IMR-90 (cell line): ENCODE measurements around the gene ADORA2A. TPM values are rescaled to one million over a fixed set of nuclear protein-coding genes. Genes with fewer than 3 reads are reported as not detected.

ENCODE experiments used
- ATAC-seq: fragments of 200-7000 bp; cut with Tn5 transposase; 2 replicates; pipeline ENCODE4 v1.9.1; 2020; ENCODE audit warnings: low read depth, mild to moderate bottlenecking, moderate library complexity
- BruUV-seq: library from RNA; stranded (reverse); fragments of 400-500 nt; replicated peaks from 2 replicates; lab custom pipeline; 2021; lab: Mats Ljungman, UMichigan
- CTCF ChIA-PET: fragments of 300-600 bp; formaldehyde crosslinking; extraction: SDS; loops from one replicate; lab custom pipeline; 2021; ENCODE audit warnings: antibody characterized with exemption; lab: Yijun Ruan, JAX
- POLR2A ChIA-PET: fragments of 300-600 bp; sonication (Branson Sonifier 250); formaldehyde crosslinking; loops from one replicate; lab custom pipeline; 2022; ENCODE audit warnings: antibody characterized with exemption; ENCODE audit not compliant: unreplicated experiment; lab: Charles Lee
- DNase-seq: peaks from one replicate; pipeline ENCODE4 v3.0.0; 2013
- H2AFZ ChIP-seq: replicated peaks from 2 replicates; pipeline ENCODE3; 2013; ENCODE audit warnings: low read length, mild to moderate bottlenecking; ENCODE audit not compliant: poor library complexity
- H2AK5ac ChIP-seq: 2 replicates; pipeline ENCODE4 v1.6.1; 2013; ENCODE audit warnings: low read depth, low read length, inconsistent platforms
- H2AK9ac ChIP-seq: replicated peaks from 2 replicates; pipeline ENCODE3; 2013; ENCODE audit warnings: mild to moderate bottlenecking, low read depth, low read length, moderate library complexity; ENCODE audit not compliant: poor library complexity
- H2BK120ac ChIP-seq: 2 replicates; pipeline ENCODE4 v1.6.1; 2013; ENCODE audit warnings: low read depth, low read length, inconsistent platforms
- H2BK15ac ChIP-seq: 3 replicates; pipeline ENCODE4 v1.6.1; 2013; ENCODE audit warnings: low read depth, low read length, inconsistent platforms
- H2BK20ac ChIP-seq: 2 replicates; pipeline ENCODE4 v1.6.1; 2013; ENCODE audit warnings: low read depth, mild to moderate bottlenecking, inconsistent platforms, low read length, moderate library complexity
- H2BK5ac ChIP-seq: 2 replicates; pipeline ENCODE4 v1.6.1; 2013; ENCODE audit warnings: mild to moderate bottlenecking, low read depth, low read length, inconsistent platforms; ENCODE audit not compliant: poor library complexity, severe bottlenecking
- H3K14ac ChIP-seq: replicated peaks from 2 replicates; pipeline ENCODE4 v1.6.1; 2013; ENCODE audit warnings: low read depth, low read length, inconsistent platforms
- H3K18ac ChIP-seq: 2 replicates; pipeline ENCODE4 v1.6.1; 2013; ENCODE audit warnings: low read depth, low read length, control low read depth
- H3K23ac ChIP-seq: 2 replicates; pipeline ENCODE4 v1.6.1; 2013; ENCODE audit warnings: low read depth, low read length, inconsistent platforms
- H3K27ac ChIP-seq: 2 replicates; pipeline ENCODE4 v1.5.1; 2013; ENCODE audit warnings: mild to moderate bottlenecking, control low read depth, low read length; ENCODE audit not compliant: insufficient read depth
- H3K27me3 ChIP-seq: 2 replicates; pipeline ENCODE4 v1.6.1; 2013; ENCODE audit warnings: low read length; ENCODE audit not compliant: control insufficient read depth, insufficient read depth
- H3K36me3 ChIP-seq: 2 replicates; pipeline ENCODE4 v1.6.1; 2013; ENCODE audit warnings: low read length, mixed read lengths; ENCODE audit not compliant: control insufficient read depth, insufficient read depth
- H3K4ac ChIP-seq: 2 replicates; pipeline ENCODE4 v1.6.1; 2013; ENCODE audit warnings: low read depth, low read length, inconsistent platforms
- H3K4me1 ChIP-seq: 2 replicates; pipeline ENCODE4 v1.6.1; 2013; ENCODE audit warnings: low read length, mixed read lengths; ENCODE audit not compliant: control insufficient read depth, insufficient read depth
- H3K4me2 ChIP-seq: 2 replicates; pipeline ENCODE4 v1.6.1; 2013; ENCODE audit warnings: low read depth, mild to moderate bottlenecking, control low read depth, low read length, moderate library complexity
- H3K4me3 ChIP-seq: 2 replicates; pipeline ENCODE4 v1.5.1; 2013; ENCODE audit warnings: low read depth, mild to moderate bottlenecking, control low read depth, low read length, moderate library complexity; ENCODE audit not compliant: insufficient read depth
- H3K56ac ChIP-seq: 2 replicates; pipeline ENCODE4 v1.6.1; 2013; ENCODE audit warnings: low read length, inconsistent platforms; ENCODE audit not compliant: insufficient read depth; ENCODE audit errors: extremely low read depth
- H3K79me1 ChIP-seq, 2 experiments: 2 replicates each; pipeline ENCODE4 v1.6.1; 2013; ENCODE audit warnings: low read length in 2 of 2, inconsistent platforms in 1 of 2, low read depth in 1 of 2
- H3K9ac ChIP-seq: 2 replicates; pipeline ENCODE4 v1.6.1; 2013; ENCODE audit warnings: low read depth, low read length, control low read depth
- H3K9me1 ChIP-seq: 2 replicates; pipeline ENCODE4 v1.6.1; 2013; ENCODE audit warnings: low read length, inconsistent platforms; ENCODE audit not compliant: insufficient read depth
- H3K9me3 ChIP-seq: 2 replicates; pipeline ENCODE4 v1.6.1; 2013; ENCODE audit warnings: low read length; ENCODE audit not compliant: control insufficient read depth, insufficient read depth
- H4K20me1 ChIP-seq: 2 replicates; pipeline ENCODE4 v1.6.1; 2013; ENCODE audit warnings: low read length, inconsistent platforms; ENCODE audit not compliant: insufficient read depth
- H4K5ac ChIP-seq: 2 replicates; pipeline ENCODE4 v1.6.1; 2013; ENCODE audit warnings: mild to moderate bottlenecking, low read depth, low read length, control low read depth
- H4K8ac ChIP-seq, 2 experiments: 2 replicates each; pipeline ENCODE4 v1.6.1; 2013; ENCODE audit warnings: low read depth in 2 of 2, low read length in 2 of 2, control low read depth in 1 of 2, inconsistent platforms in 1 of 2
- H4K91ac ChIP-seq: 2 replicates; pipeline ENCODE4 v1.6.1; 2013; ENCODE audit warnings: low read depth, low read length, inconsistent platforms; ENCODE audit not compliant: insufficient read depth
- CTCF ChIP-seq: conservative IDR thresholded peaks from 2 replicates; pipeline ENCODE4 v1.5.1; 2012; ENCODE audit warnings: mild to moderate bottlenecking, low read depth, low read length, improper control_type of control experiment
- FOS ChIP-seq: fragments of 150-350 bp; IDR thresholded peaks from 2 replicates; pipeline ENCODE4 v1.6.1; 2016; ENCODE audit warnings: low read depth, low read length
- WGBS, 2 experiments: methylation state at CpG; one replicate each; pipeline versions ENCODE4 v1.1.5 to v1.1.7; 2013; ENCODE audit warnings: missing lambda C conversion rate in 2 of 2; ENCODE audit not compliant: insufficient read length in 1 of 2; ENCODE audit errors: extremely low coverage in 2 of 2; 5-methylcytosine and 5-hydroxymethylcytosine counted together
- dilution Hi-C: fragments of 300-500 bp; cut with HindIII; formaldehyde crosslinking; loops from one replicate; pipeline ENCODE4 v1.14.3; 2018; ENCODE audit warnings: low sequenced_read_pairs; ENCODE audit not compliant: unreplicated experiment
- in situ Hi-C: fragments of 300-500 bp; cut with MboI; formaldehyde crosslinking; loops from 3 replicates; pipeline ENCODE4 v1.14.3; 2019; ENCODE audit warnings: low sequenced_read_pairs, inconsistent platforms, mixed read lengths
- intact Hi-C: fragments of 100-400 bp; cut with micrococcal nuclease; formaldehyde crosslinking; loops from 2 replicates; pipeline ENCODE4 v1.10.0; 2022
- polyA plus RNA-seq, 3 experiments: library from polyadenylated mRNA; depleted of rRNA; stranded (reverse); fragments of >200 nt; gene quantifications; 2 replicates each; pipeline ENCODE4 v1.2.3, GENCODE V29; 2012; ENCODE audit warnings: low replicate concordance in 1 of 3
- total RNA-seq: library from RNA; depleted of rRNA; stranded (reverse); fragments of >200 nt; gene quantifications from 2 replicates; pipeline ENCODE4 v1.2.3, GENCODE V29; 2012

The ADORA2A gene
- total and polyA plus RNA-seq, 2 of the 4 experiments (the other 2 are of a cell fraction): 0.36 to 1.1 TPM

- Histone ChIP-seq H3K4me3 (no peak overlapping the region), H2AK9ac (no peak overlapping the region), H3K4ac (peak overlapping the region; percentile 8; the same call in 1 of the 2 replicates), H3K36me3 (no peaks in the 10 kb centered on the region), H3K27ac (no peak overlapping the region), H3K4me1 (peaks cover 6% of the 10 kb centered on the region), H4K20me1 (no peaks in the 10 kb centered on the region), H4K5ac (no peak overlapping the region), H3K79me1 (no peaks in the 10 kb centered on the region), H3K23ac (no peak overlapping the region), H3K18ac (no peak overlapping the region), H2BK120ac (peak overlapping the region; percentile 23; the same call in 1 of the 2 replicates), H4K8ac (peak overlapping the region; percentile 13 to 84; a peak in 3 of 4 replicates), H3K14ac (peak overlapping the region; percentile 23; the same call in 1 of the 2 replicates), H4K91ac (0 out of 2 replicates have a peak overlapping the region, but pooled peaks have one; percentile 6), H2BK20ac (peak overlapping the region; percentile 34; the same call in 1 of the 2 replicates), H3K9me1 (0 out of 2 replicates have a peak, but pooled peaks cover 3% of the 10 kb centered on the region), H3K56ac (no peak overlapping the region), H3K9ac (peak overlapping the region; percentile 25; the same call in 1 of the 2 replicates), H2AK5ac (peak overlapping the region; percentile 54; the same call in 1 of the 2 replicates), H2BK5ac (no peak overlapping the region), H3K9me3 (no peaks in the 10 kb centered on the region), H2BK15ac (no peak overlapping the region; the same call in 2 of the 3 replicates), H2AFZ (peak overlapping the region; percentile 45), H3K27me3 (no peaks in the 10 kb centered on the region), H3K4me2 (peak overlapping the region; percentile 52)
- DNase-seq: peak; percentile 28
- POLR2A ChIA-PET: no interaction called here
- CTCF ChIA-PET: interaction anchor here (0.9 kb wide), 1 partner anchor 10 kb away, joined by 3 read pairs; no protein-coding TSS in a partner anchor
- WGBS, 2 experiments: 66% methylated on average over 7 of the region's 10 CpGs; no CpG with 5 or more reads in 1 of the 2 experiments
- TF ChIP-seq FOS (no peak), CTCF (0 out of 2 replicates have a peak, but pooled peaks have one; percentile 2)
- dilution Hi-C loops: no loop called here
- peak; percentile 20 for ATAC-seq
- in situ Hi-C loops: no loop called here
- intact Hi-C loops: no loop called here
- no TSS peak for BruUV-seq
Observed at GRCh38 chr22:24460418-24461089, 33.2 kb downstream of the ADORA2A start.
